T-cell (primary cell): ENCODE data around the gene CLTCL1. TPM values are rescaled to one million over a fixed set of nuclear protein-coding genes. Genes with fewer than 3 reads are reported as not detected.

Source experiments
- ATAC-seq, 4 experiments: fragments of 200-7000 bp in 3 of 4; fragments of 150-1000 bp in 1 of 4; cut with Tn5 transposase; replicated peaks in 1 of 4; 1 replicate in 3 of 4; 2 replicates in 1 of 4; pipeline ENCODE4 v1.10.0; 2021; ENCODE audit warnings: moderate library complexity in 3 of 4, mild to moderate bottlenecking in 2 of 4, moderate number of reproducible peaks in 1 of 4
- CTCF ChIA-PET, 2 donors: fragments of 300-600 bp; sonication (Branson Sonifier 250); formaldehyde crosslinking; loops; one replicate each; lab custom pipeline; 2022; ENCODE audit warnings: antibody characterized with exemption in 2 of 2; lab: Charles Lee
- POLR2A ChIA-PET, 2 donors: fragments of 300-600 bp; sonication (Branson Sonifier 250); formaldehyde crosslinking; loops; one replicate each; lab custom pipeline; 2022; ENCODE audit warnings: antibody characterized with exemption in 2 of 2; lab: Charles Lee
- DNase-seq, 35 experiments: peaks; one replicate each; pipeline versions ENCODE4 v3.0.0 to v3.0.0-alpha.2; 2013 to 2023
- H3K27ac ChIP-seq: one replicate; pipeline ENCODE4 v1.5.1; 2013; ENCODE audit warnings: low read length
- H3K27me3 ChIP-seq, 2 experiments: replicated peaks in 1 of 2; 1 replicate in 1 of 2; 2 replicates in 1 of 2; pipeline versions ENCODE4 v1.6.1 to v1.7.0; 2013; ENCODE audit warnings: low read length in 1 of 2, mixed read lengths in 1 of 2; ENCODE audit not compliant: control insufficient read depth in 2 of 2, insufficient read depth in 2 of 2; ENCODE audit errors: extremely low read depth in 1 of 2
- H3K36me3 ChIP-seq, 2 donors: 1 replicate in 1 of 2; 2 replicates in 1 of 2; pipeline versions ENCODE4 v1.6.1 to v1.7.0; 2013; ENCODE audit warnings: low read length in 1 of 2; ENCODE audit not compliant: control insufficient read depth in 2 of 2, insufficient read depth in 1 of 2; ENCODE audit errors: extremely low read depth in 1 of 2
- H3K4me1 ChIP-seq, 2 experiments: 1 replicate in 1 of 2; 2 replicates in 1 of 2; pipeline versions ENCODE4 v1.6.1 to v1.7.0; 2013; ENCODE audit warnings: low read length in 2 of 2, mixed read lengths in 1 of 2; ENCODE audit not compliant: insufficient read depth in 2 of 2, control insufficient read depth in 1 of 2; ENCODE audit errors: extremely low read depth in 1 of 2
- H3K4me3 ChIP-seq, 2 donors: 1 replicate in 1 of 2; 2 replicates in 1 of 2; pipeline versions ENCODE4 v1.5.1 to v1.7.0; 2013; ENCODE audit warnings: mild to moderate bottlenecking in 2 of 2, low read length in 1 of 2, moderate library complexity in 1 of 2; ENCODE audit not compliant: control insufficient read depth in 1 of 2; ENCODE audit errors: extremely low read depth in 1 of 2
- H3K9me3 ChIP-seq: 2 replicates; pipeline ENCODE4 v1.7.0; 2013
- H3K27ac Mint-ChIP-seq, 2 donors: one replicate each; pipeline ENCODE4 v1.8.0; 2020 to 2021; ENCODE audit warnings: mild to moderate bottlenecking in 2 of 2, mixed read lengths in 2 of 2
- H3K27me3 Mint-ChIP-seq, 2 donors: one replicate each; pipeline ENCODE4 v1.8.0; 2021 to 2022; ENCODE audit warnings: mixed read lengths in 2 of 2
- H3K36me3 Mint-ChIP-seq: one replicate; pipeline ENCODE4 v1.8.0; 2021; ENCODE audit warnings: mixed read lengths
- H3K4me1 Mint-ChIP-seq, 3 donors: one replicate each; pipeline ENCODE4 v1.8.0; 2020 to 2022; ENCODE audit warnings: mixed read lengths in 3 of 3, mild to moderate bottlenecking in 1 of 3
- H3K4me3 Mint-ChIP-seq, 3 donors: one replicate each; pipeline ENCODE4 v1.8.0; 2020 to 2022; ENCODE audit warnings: mild to moderate bottlenecking in 3 of 3, mixed read lengths in 3 of 3, moderate library complexity in 3 of 3
- H3K9me3 Mint-ChIP-seq, 3 donors: one replicate each; pipeline ENCODE4 v1.8.0; 2020 to 2022; ENCODE audit warnings: mixed read lengths in 3 of 3
- WGBS: methylation state at CpG from one replicate; pipeline ENCODE4 v1.1.5; 2013; ENCODE audit warnings: missing lambda C conversion rate; ENCODE audit not compliant: insufficient coverage; 5-methylcytosine and 5-hydroxymethylcytosine counted together
- total RNA-seq, 35 experiments: library from RNA in 6 of 35; stranded (reverse) in 6 of 35; fragments of 120-200 nt in 1 of 35; gene quantifications; one replicate each; pipeline versions ENCODE4 v1.2.1 to v1.2.4 and lab custom pipeline; 2013 to 2026

Gene CLTCL1
- total RNA-seq, 5 donors from 2014 or later (not counting 1 experiment from before 2014, with no cell fraction given), result 0.63 to 3.9 (median 1.6) TPM

- Mint-ChIP-seq H3K27me3 (peaks cover 3% of the 10 kb centered on the region in 2 donors), H3K4me1 (no peaks in the 10 kb centered on the region), H3K9me3 (no peaks in the 10 kb centered on the region), H3K27ac (no peak overlapping the region), H3K4me3 (no peak overlapping the region), H3K36me3 (no peaks in the 10 kb centered on the region)
- H3K4me3 ChIP-seq, result no peak overlapping the region
- CTCF ChIA-PET, result no interaction called here
- no peaks in the 10 kb centered on the region for H3K4me1 ChIP-seq
- no peak overlapping the region for H3K27ac ChIP-seq
- ATAC-seq (no peak), DNase-seq (no peak)
- H3K9me3 ChIP-seq, result no peaks in the 10 kb centered on the region
- no peaks in the 10 kb centered on the region for H3K36me3 ChIP-seq
- 92% methylated on average over 6 of the region's 7 CpGs for WGBS
- H3K27me3 ChIP-seq, result peaks cover 0 to 3% of the 10 kb centered on the region in 2 experiments
- POLR2A ChIA-PET, result no interaction called here
Observed at GRCh38 chr22:19275513-19275912, 16.0 kb downstream of the CLTCL1 start.

GRCh38 chr22:19275104-19275503 is 16.4 kb downstream of the CLTCL1 start:
- POLR2A ChIA-PET, result no interaction called here
- Mint-ChIP-seq H3K27me3 (peaks cover 3% of the 10 kb centered on the region in 2 donors), H3K4me3 (no peak overlapping the region), H3K36me3 (no peaks in the 10 kb centered on the region), H3K27ac (no peak overlapping the region), H3K4me1 (no peaks in the 10 kb centered on the region), H3K9me3 (no peaks in the 10 kb centered on the region)
- no peak overlapping the region for H3K4me3 ChIP-seq
- no peaks in the 10 kb centered on the region for H3K9me3 ChIP-seq
- DNase-seq, result no peak
- H3K27me3 ChIP-seq, result peaks cover 0 to 3% of the 10 kb centered on the region in 2 experiments
- ATAC-seq, result no peak
- H3K36me3 ChIP-seq, result no peaks in the 10 kb centered on the region
- 100% methylated on average over 4 of the region's 8 CpGs for WGBS
- H3K4me1 ChIP-seq, result no peaks in the 10 kb centered on the region
- no peak overlapping the region for H3K27ac ChIP-seq
- CTCF ChIA-PET, result no interaction called here

- H3K9me3 ChIP-seq, result no peaks in the 10 kb centered on the region
- H3K27ac ChIP-seq, result no peak overlapping the region
- no peak overlapping the region for H3K4me3 ChIP-seq
- ATAC-seq (no peak), DNase-seq (no peak)
- ChIA-PET CTCF (no interaction called here), POLR2A (no interaction called here)
- Mint-ChIP-seq H3K4me1 (no peaks in the 10 kb centered on the region), H3K4me3 (no peak overlapping the region), H3K36me3 (no peaks in the 10 kb centered on the region), H3K27ac (no peak overlapping the region), H3K9me3 (peaks cover 0 to 3% (median under 1%) of the 10 kb centered on the region in 3 donors), H3K27me3 (no peaks in the 10 kb centered on the region)
- H3K27me3 ChIP-seq, result no peaks in the 10 kb centered on the region
- H3K36me3 ChIP-seq, result no peaks in the 10 kb centered on the region
- H3K4me1 ChIP-seq, result no peaks in the 10 kb centered on the region
- 80% methylated on average over 10 of the region's 10 CpGs for WGBS
Observed at GRCh38 chr22:19271856-19272535, 19.5 kb downstream of the CLTCL1 start.

- Mint-ChIP-seq H3K4me1 (no peaks in the 10 kb centered on the region), H3K27me3 (no peaks in the 10 kb centered on the region), H3K36me3 (peaks cover 5% of the 10 kb centered on the region), H3K4me3 (no peak overlapping the region), H3K27ac (no peak overlapping the region), H3K9me3 (peaks cover 0 to 9% (median 6%) of the 10 kb centered on the region in 3 donors)
- WGBS, result 68% methylated on average over 3 of the region's 4 CpGs
- ATAC-seq (no peak), DNase-seq (no peak)
- Histone ChIP-seq H3K4me1 (no peaks in the 10 kb centered on the region), H3K27me3 (no peaks in the 10 kb centered on the region), H3K36me3 (no peaks in the 10 kb centered on the region), H3K4me3 (no peak overlapping the region), H3K27ac (no peak overlapping the region), H3K9me3 (no peaks in the 10 kb centered on the region)
- ChIA-PET POLR2A (no interaction called here), CTCF (no interaction called here)
Observed at GRCh38 chr22:19271273-19271855, 20.2 kb downstream of the CLTCL1 start.

- Mint-ChIP-seq H3K36me3 (peaks cover 10% of the 10 kb centered on the region), H3K9me3 (peaks cover 0 to 14% (median 11%) of the 10 kb centered on the region in 3 donors), H3K4me1 (no peaks in the 10 kb centered on the region), H3K27me3 (no peaks in the 10 kb centered on the region), H3K4me3 (no peak overlapping the region), H3K27ac (no peak overlapping the region)
- ATAC-seq (no peak), DNase-seq (no peak)
- CTCF ChIA-PET, result no interaction called here
- no CpG with 5 or more reads among the region's 1 CpG for WGBS
- Histone ChIP-seq H3K27me3 (no peaks in the 10 kb centered on the region), H3K4me3 (no peak overlapping the region), H3K4me1 (no peaks in the 10 kb centered on the region), H3K9me3 (peaks cover under 1% of the 10 kb centered on the region), H3K27ac (no peak overlapping the region), H3K36me3 (no peaks in the 10 kb centered on the region)
- POLR2A ChIA-PET, result no interaction called here
Observed at GRCh38 chr22:19270873-19271272, 20.6 kb downstream of the CLTCL1 start.

GRCh38 chr22:19266547-19267086 is 24.9 kb downstream of the CLTCL1 start:
- Mint-ChIP-seq H3K4me3 (no peak overlapping the region), H3K27me3 (no peaks in the 10 kb centered on the region), H3K36me3 (peaks cover 10% of the 10 kb centered on the region), H3K27ac (no peak overlapping the region), H3K4me1 (no peaks in the 10 kb centered on the region), H3K9me3 (peaks cover 0 to 15% (median 14%) of the 10 kb centered on the region in 3 donors)
- ATAC-seq (no peak), DNase-seq (no peak)
- no CpG with 5 or more reads among the region's 2 CpGs for WGBS
- Histone ChIP-seq H3K4me3 (no peak overlapping the region), H3K27me3 (no peaks in the 10 kb centered on the region), H3K36me3 (no peaks in the 10 kb centered on the region), H3K27ac (no peak overlapping the region), H3K4me1 (no peaks in the 10 kb centered on the region), H3K9me3 (peaks cover 2% of the 10 kb centered on the region)
- ChIA-PET CTCF (no interaction called here), POLR2A (no interaction called here)
